Breast epithelium (tissue), 3 donors: ENCODE measurements around the gene RUNDC3A.

Experiments
- POLR2A ChIP-seq: fragments of 450-650 bp; IDR thresholded peaks from one replicate; pipeline ENCODE4 v1.6.1; 2016; ENCODE audit warnings: antibody characterized with exemption, mild to moderate bottlenecking, moderate library complexity
- POLR2AphosphoS5 ChIP-seq, 3 donors: sonication (generic); formaldehyde crosslinking; IDR thresholded peaks; one replicate each; pipeline ENCODE4 v1.6.1; 2017; ENCODE audit warnings: antibody characterized with exemption in 3 of 3
- TF ChIP-seq, protein P1 (sequence below), 3 donors: fragments of 450-650 bp; IDR thresholded peaks; one replicate each; pipeline ENCODE4 v1.5.1; 2016 to 2017; ENCODE audit warnings: antibody characterized with exemption in 3 of 3, mild to moderate bottlenecking in 3 of 3, moderate library complexity in 3 of 3

DNA sequence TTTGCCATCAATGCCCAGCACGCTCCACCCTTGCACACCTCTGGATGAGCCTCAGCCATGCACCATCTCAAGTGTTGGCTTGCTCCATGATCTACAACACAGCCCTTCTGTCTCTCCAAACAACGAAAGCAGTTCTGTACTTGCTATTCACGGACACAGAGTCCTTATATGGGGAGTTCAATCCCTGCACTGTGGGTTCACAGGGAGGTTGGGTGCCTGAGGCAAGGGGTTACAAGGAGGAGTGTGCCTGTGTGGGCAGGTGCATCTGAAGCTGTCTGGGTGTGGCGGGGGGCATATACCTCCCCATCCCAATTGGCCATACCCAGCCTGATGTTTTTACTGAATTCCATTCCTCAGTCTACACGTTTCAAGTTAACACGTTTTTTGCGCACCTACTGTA lies 5.6 kb downstream of the RUNDC3A start:
- TF ChIP-seq, protein P1, sequence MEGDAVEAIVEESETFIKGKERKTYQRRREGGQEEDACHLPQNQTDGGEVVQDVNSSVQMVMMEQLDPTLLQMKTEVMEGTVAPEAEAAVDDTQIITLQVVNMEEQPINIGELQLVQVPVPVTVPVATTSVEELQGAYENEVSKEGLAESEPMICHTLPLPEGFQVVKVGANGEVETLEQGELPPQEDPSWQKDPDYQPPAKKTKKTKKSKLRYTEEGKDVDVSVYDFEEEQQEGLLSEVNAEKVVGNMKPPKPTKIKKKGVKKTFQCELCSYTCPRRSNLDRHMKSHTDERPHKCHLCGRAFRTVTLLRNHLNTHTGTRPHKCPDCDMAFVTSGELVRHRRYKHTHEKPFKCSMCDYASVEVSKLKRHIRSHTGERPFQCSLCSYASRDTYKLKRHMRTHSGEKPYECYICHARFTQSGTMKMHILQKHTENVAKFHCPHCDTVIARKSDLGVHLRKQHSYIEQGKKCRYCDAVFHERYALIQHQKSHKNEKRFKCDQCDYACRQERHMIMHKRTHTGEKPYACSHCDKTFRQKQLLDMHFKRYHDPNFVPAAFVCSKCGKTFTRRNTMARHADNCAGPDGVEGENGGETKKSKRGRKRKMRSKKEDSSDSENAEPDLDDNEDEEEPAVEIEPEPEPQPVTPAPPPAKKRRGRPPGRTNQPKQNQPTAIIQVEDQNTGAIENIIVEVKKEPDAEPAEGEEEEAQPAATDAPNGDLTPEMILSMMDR (IDR thresholded peaks at IDR 0.05) = no peak
- no peak for TF ChIP-seq POLR2A
- TF ChIP-seq POLR2AphosphoS5 (IDR thresholded peaks at IDR 0.05) = no peak
